RKO (cell line): ENCODE data around the gene FHIT.

Experiments used
- DNase-seq: peaks from one replicate; pipeline ENCODE4 v3.0.0-alpha.2; 2016; ENCODE audit warnings: low spot score

Gene FHIT

GRCh38 chr3:61251174-61251972 lies at the start of gene FHIT:
Gene FHIT, minus strand, starts transcription at chr3:61251452.
- peak; percentile 97 for DNase-seq

DNA sequence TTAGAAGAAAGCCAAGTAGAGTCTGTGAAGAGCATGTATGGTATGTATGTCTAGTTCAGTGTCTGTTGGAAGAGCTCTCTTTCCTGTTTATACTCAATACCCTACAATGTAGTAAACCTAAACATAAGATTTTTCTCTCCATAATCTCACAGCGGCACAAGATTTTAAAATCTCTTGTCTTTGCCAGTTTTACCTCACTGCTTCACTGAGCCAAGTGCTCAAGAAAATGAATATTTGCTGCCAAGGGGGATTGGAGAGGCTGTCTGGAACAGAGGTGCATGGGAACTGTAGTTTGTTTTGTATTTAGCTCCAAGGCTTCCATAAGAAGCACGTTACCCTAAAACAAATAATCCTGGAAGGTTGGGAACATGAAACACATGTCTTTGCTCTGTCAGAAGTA lies 49.5 kb upstream of the FHIT start:
- no peak for DNase-seq

DNA sequence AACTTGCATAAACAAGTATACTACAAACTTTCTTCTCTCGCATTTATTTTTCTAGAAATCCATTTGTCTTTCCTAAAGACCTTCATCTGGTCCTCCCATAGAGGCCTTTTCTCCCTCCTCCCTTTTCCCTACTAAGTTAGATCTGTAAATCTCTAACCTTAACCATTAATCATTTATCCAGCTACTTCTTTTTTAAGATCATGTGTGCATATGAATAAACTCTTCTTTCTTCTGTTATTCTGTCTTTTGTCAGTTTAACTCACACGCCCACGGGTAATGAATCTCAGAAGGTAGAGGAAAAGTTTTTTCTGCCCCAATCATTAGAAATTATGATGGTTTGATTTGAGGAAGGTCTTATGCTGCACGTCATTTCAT lies 48.7 kb upstream of the FHIT start:
- no peak for DNase-seq

- DNase-seq, result no peak
Measured at GRCh38 chr3:61299343-61300005, 48.2 kb upstream of the FHIT start.

- no peak for DNase-seq
Measured at GRCh38 chr3:61297821-61298220, 46.6 kb upstream of the FHIT start.

GRCh38 chr3:61288446-61288845 lies 37.2 kb upstream of the FHIT start:
- DNase-seq, result no peak

- DNase-seq, result no peak
Measured at GRCh38 chr3:61283876-61284275, 32.6 kb upstream of the FHIT start.

DNA sequence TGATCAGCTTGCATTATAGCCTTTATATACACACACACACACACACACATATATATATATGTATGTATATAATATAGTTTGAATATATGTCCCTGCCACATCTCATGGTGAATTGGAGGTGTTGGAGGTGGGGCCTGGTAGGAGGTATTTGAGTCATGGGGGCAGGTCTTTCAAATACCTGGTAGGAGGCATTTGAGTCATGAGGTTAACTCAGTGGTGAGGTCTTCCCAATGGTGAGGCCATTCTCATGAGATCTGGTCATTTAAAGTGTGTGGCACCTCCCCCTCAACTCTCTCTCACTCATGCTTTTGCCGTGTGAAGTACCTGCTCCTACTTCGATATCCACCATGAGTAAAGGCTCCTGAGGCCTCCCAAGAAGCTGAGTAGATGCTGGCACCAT lies 27.5 kb upstream of the FHIT start:
- DNase-seq, result no peak

DNA sequence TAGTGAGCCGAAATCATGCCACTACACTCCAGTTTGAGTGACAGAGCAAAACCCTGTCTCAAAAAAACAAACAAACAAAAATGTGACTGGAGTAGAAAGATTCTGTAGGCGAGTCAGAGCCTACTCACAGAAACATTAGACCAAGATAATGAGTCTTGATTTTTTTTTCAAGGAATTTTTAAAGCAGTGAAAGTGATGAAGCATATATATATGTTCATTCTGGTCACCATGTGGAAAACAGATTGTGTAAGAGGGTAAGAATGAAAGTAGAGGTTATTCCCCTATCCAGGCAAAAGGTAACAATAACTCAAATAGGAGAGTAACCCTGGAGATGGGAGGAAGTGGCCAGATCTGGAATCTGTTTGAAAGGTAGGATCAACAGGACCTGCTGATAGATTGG lies 26.2 kb upstream of the FHIT start:
- no peak for DNase-seq

GRCh38 chr3:61269435-61269834 lies 18.2 kb upstream of the FHIT start:
- DNase-seq, result no peak

DNA sequence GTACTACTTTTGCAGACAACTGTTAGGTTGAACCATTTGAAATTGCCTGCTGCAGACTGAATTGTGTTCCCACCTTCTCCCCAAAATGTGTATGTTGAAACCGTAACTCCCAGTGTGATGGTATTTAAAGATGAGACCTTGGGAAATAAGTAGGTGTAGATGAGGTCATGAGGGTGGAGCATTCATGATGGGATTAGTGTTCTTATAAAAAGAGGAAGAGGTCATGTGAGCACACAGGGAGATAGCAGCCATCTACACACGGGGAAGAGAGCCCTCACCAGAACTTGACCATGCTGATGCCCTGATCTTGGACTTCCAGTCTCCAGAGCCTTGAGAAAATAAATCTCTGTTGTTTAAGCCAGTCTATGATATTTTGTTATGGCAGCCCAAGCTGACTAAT lies 17.4 kb upstream of the FHIT start:
- DNase-seq, result no peak

GRCh38 chr3:61264281-61264680 lies 13.0 kb upstream of the FHIT start:
- DNase-seq, result no peak

DNA sequence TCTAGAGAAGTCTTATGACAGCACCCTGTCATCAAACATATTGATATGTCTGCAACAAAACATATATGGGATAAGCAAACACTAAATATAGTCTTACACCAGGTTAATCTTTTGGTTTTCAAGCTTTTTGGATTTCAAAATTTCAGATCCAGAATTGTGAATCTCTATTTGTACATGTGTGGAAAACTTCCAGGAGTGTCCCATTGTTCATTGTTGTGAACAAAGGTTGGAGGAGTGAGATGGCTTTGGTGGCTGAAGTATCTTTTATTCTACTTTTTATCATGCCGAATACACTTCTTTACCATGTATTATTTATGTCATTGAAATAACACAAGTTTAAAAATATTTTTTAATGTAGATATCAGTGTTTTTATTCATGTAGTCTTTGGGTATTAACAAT lies 5.9 kb upstream of the FHIT start:
- no peak for DNase-seq

DNA sequence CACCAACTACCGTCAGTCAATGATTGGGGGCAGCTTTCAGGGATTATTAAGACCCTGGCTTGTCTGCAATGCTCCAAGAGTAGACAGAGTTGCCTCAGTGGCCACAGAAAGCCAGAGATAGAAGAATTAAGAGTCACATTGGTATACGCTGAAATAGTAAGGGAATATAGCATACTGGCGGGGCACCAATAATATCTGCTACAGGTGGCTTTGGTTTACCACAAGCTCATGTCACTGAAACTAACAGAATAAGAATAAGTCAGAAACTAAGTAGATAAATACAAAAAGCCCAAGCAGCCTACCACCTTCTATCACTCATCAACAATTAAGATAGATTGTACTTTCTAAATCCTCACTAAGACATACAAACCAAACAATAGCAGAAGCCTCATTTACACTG lies 2.5 kb upstream of the FHIT start:
- DNase-seq, result no peak

DNA sequence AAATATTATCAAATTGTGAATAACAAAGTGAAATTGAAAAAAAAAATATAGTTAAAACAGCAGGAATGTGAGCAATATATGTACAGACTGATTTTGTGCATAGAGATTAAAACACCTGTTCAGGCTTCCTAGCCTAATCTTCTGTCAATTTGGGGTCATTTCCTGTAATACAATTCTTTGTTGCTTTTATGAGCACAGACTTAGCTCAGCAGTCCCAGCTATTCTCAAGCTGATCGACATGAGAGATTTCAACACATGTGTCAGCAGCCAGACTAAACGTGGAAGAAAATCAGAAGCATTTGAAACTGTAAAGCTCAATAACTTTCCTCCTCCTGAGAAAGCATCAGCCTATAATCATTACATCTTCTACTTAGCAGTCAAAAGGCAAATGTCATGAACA lies 1.6 kb upstream of the FHIT start:
- DNase-seq, result no peak

GRCh38 chr3:61250784-61251173 lies 473 bp downstream of the FHIT start:
- DNase-seq, result peak; percentile 61

DNA sequence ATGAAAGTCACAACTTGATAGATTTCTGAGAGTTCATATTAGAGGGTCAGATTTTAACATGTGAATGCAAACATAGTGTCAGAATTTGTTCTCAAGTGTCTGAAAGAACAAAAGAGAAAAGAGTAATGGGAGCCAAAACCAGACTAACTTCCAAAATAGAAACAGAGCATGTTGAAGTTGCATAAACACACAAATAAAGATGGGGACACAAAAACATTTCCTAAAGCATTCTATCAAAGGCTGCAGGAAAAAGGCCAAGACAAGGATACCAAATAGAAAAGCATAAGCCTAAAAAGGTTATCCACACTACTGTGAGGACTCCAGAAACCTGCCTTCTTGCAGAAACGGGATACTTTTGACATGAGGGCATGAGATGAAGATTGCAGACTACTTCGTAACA lies 2.8 kb downstream of the FHIT start:
- DNase-seq, result no peak

DNA sequence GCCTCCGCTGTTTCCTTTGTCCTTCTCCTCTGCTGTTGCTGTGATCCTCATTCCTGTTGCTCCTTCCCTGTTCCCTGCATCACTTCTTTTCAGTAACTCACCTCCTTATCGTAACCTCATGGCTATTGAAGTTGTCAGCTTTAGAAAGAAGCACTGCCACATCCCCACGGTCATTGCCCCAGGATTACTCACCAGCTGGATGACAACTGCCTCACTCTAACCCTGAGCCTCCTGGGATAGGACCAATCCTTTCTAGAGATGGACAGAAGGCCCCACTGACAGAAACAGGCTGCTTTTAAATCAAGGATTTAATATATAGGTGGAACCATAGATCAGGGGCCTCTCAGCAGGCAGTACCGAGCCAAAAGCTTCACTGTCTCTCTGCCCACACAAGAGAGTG lies 4.1 kb downstream of the FHIT start:
- no peak for DNase-seq

DNA sequence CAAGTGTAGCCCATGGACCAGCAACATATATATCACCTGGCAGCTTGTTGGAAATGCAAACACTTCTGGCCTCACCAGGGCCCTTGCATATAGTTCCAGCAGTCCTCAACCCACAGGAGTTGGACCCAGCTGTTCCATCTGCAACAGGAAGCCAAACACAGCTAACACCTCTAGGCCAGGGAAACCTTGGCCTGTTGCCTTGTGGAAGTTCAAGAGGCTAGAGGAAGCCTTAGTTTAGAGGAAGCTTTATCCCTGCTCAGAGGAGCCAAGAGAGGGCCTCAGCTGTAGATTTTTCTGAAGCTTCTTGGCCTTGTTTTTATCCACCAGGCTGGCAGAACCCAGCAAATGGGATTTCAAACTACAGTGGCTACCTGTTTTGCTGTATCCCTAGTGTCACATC lies 11.4 kb downstream of the FHIT start:
- no peak for DNase-seq

DNA sequence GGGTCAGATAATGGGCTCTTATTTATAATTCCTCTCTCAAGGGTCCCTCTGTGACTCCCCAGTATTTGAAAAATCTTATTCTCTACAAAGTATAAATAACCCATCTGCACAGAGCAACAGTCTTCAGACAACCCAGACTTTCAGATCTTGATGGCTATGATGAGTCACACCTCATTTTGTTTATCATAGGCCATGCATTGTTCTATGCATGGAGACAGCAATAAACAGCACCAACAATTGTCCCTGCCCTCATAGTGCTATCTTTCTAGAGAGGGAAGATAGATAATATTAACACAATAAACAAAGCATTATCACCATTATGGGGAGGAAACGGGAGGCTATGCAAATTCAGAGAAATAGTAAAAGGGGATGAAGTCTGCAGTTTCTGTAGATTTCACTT lies 13.4 kb downstream of the FHIT start:
- no peak for DNase-seq

- peak; percentile 41 for DNase-seq
Measured at GRCh38 chr3:61236556-61236955, 14.7 kb downstream of the FHIT start.

- DNase-seq, result no peak
Measured at GRCh38 chr3:61233746-61234145, 17.5 kb downstream of the FHIT start.

GRCh38 chr3:61231693-61232092 lies 19.6 kb downstream of the FHIT start:
- no peak for DNase-seq

DNA sequence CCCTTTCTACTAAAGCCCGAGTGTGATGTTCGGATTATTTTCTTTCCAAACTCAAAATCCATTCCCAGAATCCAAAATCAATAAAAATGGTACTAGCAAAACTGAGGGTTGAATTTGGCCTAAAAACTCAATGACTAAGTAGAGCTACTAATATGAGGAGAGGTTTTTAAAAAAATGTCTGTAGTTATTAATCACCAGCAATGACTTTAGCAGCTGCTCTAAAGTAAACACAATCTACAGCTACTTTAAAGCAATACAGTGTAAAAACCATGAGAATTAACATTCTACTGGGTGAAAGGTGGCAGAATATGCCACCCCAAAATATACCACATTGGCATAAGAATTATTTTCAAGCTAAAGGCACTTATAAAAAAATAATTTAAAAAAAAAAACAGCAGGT lies 23.5 kb downstream of the FHIT start:
- DNase-seq, result no peak
